Gastrocnemius medialis (tissue), 4 donors: Measurements from ENCODE around the gene MUSK. TPM values are rescaled to one million over a fixed set of nuclear protein-coding genes. Genes with fewer than 3 reads are reported as not detected.
"Not testable (repeated sequence)": the region's sequence is repeated elsewhere in the genome, so short reads cannot be mapped to it uniquely, and the experiment has no call there.

ENCODE experiments used
- ATAC-seq, 2 donors: fragments of 150-250 bp; one replicate each; pipeline ENCODE4 v1.9.1; 2016
- DNase-seq, 2 donors: peaks; one replicate each; pipeline ENCODE4 v3.0.0-alpha.2; 2019
- H3K27ac ChIP-seq, 4 donors: fragments of 200-600 bp; sonication (generic); 1 replicate in 1 of 4; 2 replicates in 3 of 4; pipeline ENCODE4 v1.5.1; 2016 to 2018; ENCODE audit warnings: mild to moderate bottlenecking in 2 of 4, moderate library complexity in 1 of 4
- H3K27me3 ChIP-seq, 3 donors: fragments of 200-600 bp; sonication (generic) in 2 of 3; 1 replicate in 1 of 3; 2 replicates in 2 of 3; pipeline versions ENCODE4 v1.5.1 to v1.6.0; 2016 to 2019; ENCODE audit warnings: mild to moderate bottlenecking in 1 of 3, moderate library complexity in 1 of 3
- H3K36me3 ChIP-seq, 2 donors: fragments of 200-600 bp; sonication (generic) in 1 of 2; one replicate each; pipeline ENCODE4 v1.5.1; 2017 to 2018
- H3K4me1 ChIP-seq, 2 donors: fragments of 200-600 bp; sonication (generic) in 1 of 2; one replicate each; pipeline ENCODE4 v1.5.1; 2016 to 2017; ENCODE audit warnings: mild to moderate bottlenecking in 2 of 2
- H3K4me3 ChIP-seq, 4 donors: fragments of 200-600 bp; sonication (generic) in 3 of 4; 1 replicate in 1 of 4; 2 replicates in 3 of 4; pipeline ENCODE4 v1.5.1; 2016 to 2019; ENCODE audit warnings: mild to moderate bottlenecking in 2 of 4
- H3K9me3 ChIP-seq, 3 donors: fragments of 200-600 bp; sonication (generic) in 2 of 3; 1 replicate in 1 of 3; 2 replicates in 2 of 3; pipeline ENCODE4 v1.5.1; 2016 to 2019
- POLR2A ChIP-seq, 2 donors: fragments of 450-650 bp; IDR thresholded peaks; one replicate each; pipeline ENCODE4 v1.6.1; 2017; ENCODE audit warnings: antibody characterized with exemption in 2 of 2, mild to moderate bottlenecking in 2 of 2, moderate library complexity in 2 of 2
- in situ Hi-C, 4 donors: fragments of 200-750 bp; cut with MboI; loops; one replicate each; pipeline versions ENCODE4 v1.15.0 to v1.8.0; 2017; ENCODE audit warnings: low sequenced_read_pairs in 4 of 4
- intact Hi-C: fragments of 100-400 bp; cut with DNase I; formaldehyde crosslinking; loops from one replicate; pipeline ENCODE4 v1.15.1; 2023; ENCODE audit warnings: low total_unique reads
- total RNA-seq, 4 donors: library from RNA; depleted of rRNA; stranded (reverse); fragments of >200 nt; gene quantifications; one replicate each; pipeline versions ENCODE4 v1.1.0 to v1.2.3, GENCODE V29; 2016
- TF ChIP-seq, protein P1 (sequence below), 5 experiments: fragments of 450-650 bp in 3 of 5; fragments of 200-600 bp in 2 of 5; sonication (generic) in 2 of 5; IDR thresholded peaks in 4 of 5; conservative IDR thresholded peaks in 1 of 5; 1 replicate in 4 of 5; 2 replicates in 1 of 5; pipeline ENCODE4 v1.5.1; 2016 to 2019; ENCODE audit warnings: antibody characterized with exemption in 5 of 5, mild to moderate bottlenecking in 3 of 5, moderate library complexity in 3 of 5

The MUSK gene
- total RNA-seq, 4 donors from 2014 or later = 10.2 to 47.5 (median 27.1) TPM

GRCh38 chr9:110812886-110813285 lies 144.3 kb downstream of the MUSK start:
- H3K9me3 ChIP-seq = no peaks in the 10 kb centered on the region
- intact Hi-C loops (no loop called here), in situ Hi-C loops (no loop called here)
- H3K4me3 ChIP-seq = no peak overlapping the region
- DNase-seq (no peak), ATAC-seq (no peak)
- H3K27me3 ChIP-seq = no peaks in the 10 kb centered on the region
- TF ChIP-seq, protein P1, sequence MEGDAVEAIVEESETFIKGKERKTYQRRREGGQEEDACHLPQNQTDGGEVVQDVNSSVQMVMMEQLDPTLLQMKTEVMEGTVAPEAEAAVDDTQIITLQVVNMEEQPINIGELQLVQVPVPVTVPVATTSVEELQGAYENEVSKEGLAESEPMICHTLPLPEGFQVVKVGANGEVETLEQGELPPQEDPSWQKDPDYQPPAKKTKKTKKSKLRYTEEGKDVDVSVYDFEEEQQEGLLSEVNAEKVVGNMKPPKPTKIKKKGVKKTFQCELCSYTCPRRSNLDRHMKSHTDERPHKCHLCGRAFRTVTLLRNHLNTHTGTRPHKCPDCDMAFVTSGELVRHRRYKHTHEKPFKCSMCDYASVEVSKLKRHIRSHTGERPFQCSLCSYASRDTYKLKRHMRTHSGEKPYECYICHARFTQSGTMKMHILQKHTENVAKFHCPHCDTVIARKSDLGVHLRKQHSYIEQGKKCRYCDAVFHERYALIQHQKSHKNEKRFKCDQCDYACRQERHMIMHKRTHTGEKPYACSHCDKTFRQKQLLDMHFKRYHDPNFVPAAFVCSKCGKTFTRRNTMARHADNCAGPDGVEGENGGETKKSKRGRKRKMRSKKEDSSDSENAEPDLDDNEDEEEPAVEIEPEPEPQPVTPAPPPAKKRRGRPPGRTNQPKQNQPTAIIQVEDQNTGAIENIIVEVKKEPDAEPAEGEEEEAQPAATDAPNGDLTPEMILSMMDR (IDR thresholded peaks at IDR 0.05 in 4 of 5, conservative IDR thresholded peaks at IDR 0.05 in 1 of 5) = no peak
- TF ChIP-seq POLR2A (IDR thresholded peaks at IDR 0.05) = no peak
- H3K27ac ChIP-seq = no peak overlapping the region
- no peaks in the 10 kb centered on the region for H3K4me1 ChIP-seq
- no peaks in the 10 kb centered on the region for H3K36me3 ChIP-seq

- ATAC-seq (no peak), DNase-seq (no peak)
- H3K27me3 ChIP-seq = no peaks in the 10 kb centered on the region
- TF ChIP-seq, protein P1 (IDR thresholded peaks at IDR 0.05 in 4 of 5, conservative IDR thresholded peaks at IDR 0.05 in 1 of 5) = no peak
- no peak for TF ChIP-seq POLR2A (IDR thresholded peaks at IDR 0.05)
- in situ Hi-C loops = no loop called here
- H3K9me3 ChIP-seq = no peaks in the 10 kb centered on the region
- H3K4me3 ChIP-seq = no peak overlapping the region
- intact Hi-C loops = no loop called here
- H3K36me3 ChIP-seq = no peaks in the 10 kb centered on the region
- H3K4me1 ChIP-seq = no peaks in the 10 kb centered on the region
- no peak overlapping the region for H3K27ac ChIP-seq
Observed at GRCh38 chr9:110814159-110814558, 145.6 kb downstream of the MUSK start.

DNA sequence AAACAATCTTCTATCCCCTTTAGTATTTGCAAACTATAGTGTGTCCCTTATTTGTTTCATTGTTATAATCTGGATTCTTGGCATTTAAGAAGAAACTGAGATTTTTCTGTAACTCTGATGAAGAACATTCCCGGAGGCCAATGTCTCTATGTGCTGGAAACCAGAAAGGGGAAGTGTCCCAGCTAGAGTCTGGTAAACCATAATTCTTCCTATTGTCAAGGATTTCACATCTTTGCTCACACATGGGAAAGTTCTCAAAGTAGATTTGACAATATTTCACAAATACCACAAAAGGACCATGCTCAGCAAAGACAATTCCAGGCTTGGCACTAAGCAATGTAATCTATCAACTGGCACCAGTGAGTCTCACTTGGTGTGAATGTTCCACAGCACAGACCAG lies 146.8 kb downstream of the MUSK start:
- no peaks in the 10 kb centered on the region for H3K36me3 ChIP-seq
- DNase-seq (no peak), ATAC-seq (no peak)
- in situ Hi-C loops = no loop called here
- H3K27me3 ChIP-seq = no peaks in the 10 kb centered on the region
- no peak overlapping the region for H3K4me3 ChIP-seq
- no peak overlapping the region for H3K27ac ChIP-seq
- intact Hi-C loops = no loop called here
- TF ChIP-seq POLR2A (IDR thresholded peaks at IDR 0.05) = no peak
- TF ChIP-seq, protein P1 (IDR thresholded peaks at IDR 0.05 in 4 of 5, conservative IDR thresholded peaks at IDR 0.05 in 1 of 5) = no peak
- no peaks in the 10 kb centered on the region for H3K4me1 ChIP-seq
- no peaks in the 10 kb centered on the region for H3K9me3 ChIP-seq

- Histone ChIP-seq H3K27ac (no peak overlapping the region), H3K4me3 (no peak overlapping the region), H3K9me3 (no peaks in the 10 kb centered on the region), H3K36me3 (no peaks in the 10 kb centered on the region), H3K27me3 (no peaks in the 10 kb centered on the region), H3K4me1 (no peaks in the 10 kb centered on the region)
- no peak for DNase-seq
- TF ChIP-seq, protein P1 (IDR thresholded peaks at IDR 0.05 in 4 of 5, conservative IDR thresholded peaks at IDR 0.05 in 1 of 5) = no peak
- TF ChIP-seq POLR2A (IDR thresholded peaks at IDR 0.05) = no peak
- in situ Hi-C loops (no loop called here), intact Hi-C loops (no loop called here)
- ATAC-seq = no peak
Observed at GRCh38 chr9:110820381-110820780, 151.8 kb downstream of the MUSK start.

- no peak overlapping the region for H3K27ac ChIP-seq
- in situ Hi-C loops (no loop called here), intact Hi-C loops (no loop called here)
- H3K4me1 ChIP-seq = no peaks in the 10 kb centered on the region
- ATAC-seq (no peak), DNase-seq (no peak)
- TF ChIP-seq, protein P1 (IDR thresholded peaks at IDR 0.05 in 4 of 5, conservative IDR thresholded peaks at IDR 0.05 in 1 of 5) = no peak
- TF ChIP-seq POLR2A (IDR thresholded peaks at IDR 0.05) = no peak
- no peaks in the 10 kb centered on the region for H3K36me3 ChIP-seq
- no peaks in the 10 kb centered on the region for H3K27me3 ChIP-seq
- H3K4me3 ChIP-seq = no peak overlapping the region
- no peaks in the 10 kb centered on the region for H3K9me3 ChIP-seq
Observed at GRCh38 chr9:110821064-110821463, 152.5 kb downstream of the MUSK start.

- ATAC-seq, H3K9me3 ChIP-seq, H3K36me3 ChIP-seq, H3K27me3 ChIP-seq, H3K4me1 ChIP-seq, H3K4me3 ChIP-seq, H3K27ac ChIP-seq, DNase-seq, intact Hi-C loops: not testable (repeated sequence)
- in situ Hi-C loops = loop anchor here in 1 of 4 donors (25.0 kb wide), 1 partner anchor 88 kb away; no protein-coding TSS in a partner anchor
Observed at GRCh38 chr9:110825129-110825528, 156.5 kb downstream of the MUSK start.
